DOHH2 (cell line): Measurements from ENCODE around the gene NOS1.
A peak's percentile ranks its signal among the peaks of the same experiment; 100 is the strongest.

Experiments used
- H3F3A ChIP-seq: fragments of 200-600 bp; sonication (generic), shearing (Covaris generic); 2 replicates; pipeline ENCODE4 v1.6.0; 2016; ENCODE audit warnings: antibody characterized with exemption, mild to moderate bottlenecking; ENCODE audit not compliant: control insufficient read depth, insufficient read depth
- H3K27ac ChIP-seq: fragments of 200-600 bp; sonication (generic); 2 replicates; pipeline ENCODE4 v1.5.1; 2014; ENCODE audit warnings: low read depth, mild to moderate bottlenecking, low read length, moderate library complexity
- H3K27me3 ChIP-seq: fragments of 200-600 bp; sonication (generic); 2 replicates; pipeline ENCODE4 v1.6.1; 2014; ENCODE audit warnings: mild to moderate bottlenecking, low read length, mixed read lengths; ENCODE audit not compliant: control insufficient read depth
- H3K36me3 ChIP-seq: fragments of 200-600 bp; sonication (generic); 2 replicates; pipeline ENCODE4 v1.6.1; 2014; ENCODE audit warnings: mild to moderate bottlenecking, low read length, moderate library complexity, mixed read lengths; ENCODE audit not compliant: control insufficient read depth
- H3K4me1 ChIP-seq: fragments of 200-600 bp; sonication (generic); 2 replicates; pipeline ENCODE4 v1.6.1; 2014; ENCODE audit warnings: mild to moderate bottlenecking, low read length, mixed read lengths; ENCODE audit not compliant: control insufficient read depth
- H3K4me2 ChIP-seq: fragments of 200-600 bp; sonication (generic); 2 replicates; pipeline ENCODE4 v1.6.0; 2014; ENCODE audit warnings: mild to moderate bottlenecking, low read length, moderate library complexity
- H3K4me3 ChIP-seq: fragments of 200-600 bp; sonication (generic); 2 replicates; pipeline ENCODE4 v1.5.1; 2014; ENCODE audit warnings: mild to moderate bottlenecking, low read length, mixed read lengths
- H3K79me2 ChIP-seq: fragments of 200-600 bp; sonication (generic); 2 replicates; pipeline ENCODE4 v1.6.1; 2014; ENCODE audit warnings: mild to moderate bottlenecking, low read length, mixed read lengths; ENCODE audit not compliant: control insufficient read depth
- H3K9me2 ChIP-seq: fragments of 200-600 bp; sonication (generic); replicated peaks from 2 replicates; pipeline ENCODE4 v1.6.1; 2014; ENCODE audit warnings: mild to moderate bottlenecking, low read length, mixed read lengths; ENCODE audit not compliant: control insufficient read depth
- H3K9me3 ChIP-seq: fragments of 200-600 bp; sonication (generic); 2 replicates; pipeline ENCODE4 v1.6.1; 2014; ENCODE audit warnings: antibody characterized with exemption, low read length, mixed read lengths; ENCODE audit not compliant: control insufficient read depth, insufficient read depth
- H4K20me1 ChIP-seq: fragments of 200-600 bp; sonication (generic); 2 replicates; pipeline ENCODE4 v1.6.0; 2014; ENCODE audit warnings: low read depth, mild to moderate bottlenecking, antibody characterized with exemption, low read length, moderate library complexity; ENCODE audit not compliant: control insufficient read depth, insufficient read depth
- EZH2phosphoT487 ChIP-seq: fragments of 200-600 bp; sonication (generic); IDR thresholded peaks from 2 replicates; pipeline ENCODE4 v1.6.1; 2017; ENCODE audit warnings: borderline replicate concordance, mild to moderate bottlenecking, antibody characterized with exemption, low read length, moderate library complexity, mixed read lengths
- TF ChIP-seq, protein P1 (sequence below): fragments of 200-600 bp; sonication (generic); IDR thresholded peaks from one replicate; pipeline ENCODE4 v1.5.1; 2014; ENCODE audit warnings: antibody characterized with exemption, mild to moderate bottlenecking, low read depth, low read length; ENCODE audit not compliant: poor library complexity, severe bottlenecking

The NOS1 gene

DNA sequence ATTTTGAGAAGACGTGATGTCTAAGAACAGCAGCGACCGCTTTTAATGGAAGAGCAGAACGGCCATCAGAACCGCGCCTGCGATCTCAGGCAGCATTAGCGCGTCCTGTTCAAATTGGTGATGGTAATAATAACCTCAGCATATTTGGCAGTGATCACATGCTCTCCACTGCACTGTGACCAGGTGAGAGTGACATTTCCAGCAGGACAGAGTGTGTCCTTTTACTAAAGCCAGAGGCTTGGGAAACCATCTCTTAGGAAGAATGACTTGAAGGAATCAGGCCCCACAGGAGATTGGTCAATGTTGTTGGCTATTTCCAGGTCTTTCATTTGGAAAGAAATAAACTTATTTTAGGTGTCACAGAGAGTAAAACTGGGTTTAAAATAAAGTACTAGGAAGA, 119.7 kb downstream of the NOS1 start:
- Histone ChIP-seq H3K27me3 (peaks cover 6% of the 10 kb centered on the region; the same call in 1 of the 2 replicates), H3K4me1 (no peaks in the 10 kb centered on the region), H3K79me2 (no peaks in the 10 kb centered on the region), H3K9me2 (no peaks in the 10 kb centered on the region), H3K9me3 (no peaks in the 10 kb centered on the region), H3K4me2 (no peak overlapping the region), H3F3A (no peaks in the 10 kb centered on the region), H3K36me3 (no peaks in the 10 kb centered on the region), H4K20me1 (no peaks in the 10 kb centered on the region), H3K4me3 (no peak overlapping the region), H3K27ac (no peak overlapping the region)
- TF ChIP-seq, protein P1, sequence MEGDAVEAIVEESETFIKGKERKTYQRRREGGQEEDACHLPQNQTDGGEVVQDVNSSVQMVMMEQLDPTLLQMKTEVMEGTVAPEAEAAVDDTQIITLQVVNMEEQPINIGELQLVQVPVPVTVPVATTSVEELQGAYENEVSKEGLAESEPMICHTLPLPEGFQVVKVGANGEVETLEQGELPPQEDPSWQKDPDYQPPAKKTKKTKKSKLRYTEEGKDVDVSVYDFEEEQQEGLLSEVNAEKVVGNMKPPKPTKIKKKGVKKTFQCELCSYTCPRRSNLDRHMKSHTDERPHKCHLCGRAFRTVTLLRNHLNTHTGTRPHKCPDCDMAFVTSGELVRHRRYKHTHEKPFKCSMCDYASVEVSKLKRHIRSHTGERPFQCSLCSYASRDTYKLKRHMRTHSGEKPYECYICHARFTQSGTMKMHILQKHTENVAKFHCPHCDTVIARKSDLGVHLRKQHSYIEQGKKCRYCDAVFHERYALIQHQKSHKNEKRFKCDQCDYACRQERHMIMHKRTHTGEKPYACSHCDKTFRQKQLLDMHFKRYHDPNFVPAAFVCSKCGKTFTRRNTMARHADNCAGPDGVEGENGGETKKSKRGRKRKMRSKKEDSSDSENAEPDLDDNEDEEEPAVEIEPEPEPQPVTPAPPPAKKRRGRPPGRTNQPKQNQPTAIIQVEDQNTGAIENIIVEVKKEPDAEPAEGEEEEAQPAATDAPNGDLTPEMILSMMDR, result no peak
- no peak for TF ChIP-seq EZH2phosphoT487

DNA sequence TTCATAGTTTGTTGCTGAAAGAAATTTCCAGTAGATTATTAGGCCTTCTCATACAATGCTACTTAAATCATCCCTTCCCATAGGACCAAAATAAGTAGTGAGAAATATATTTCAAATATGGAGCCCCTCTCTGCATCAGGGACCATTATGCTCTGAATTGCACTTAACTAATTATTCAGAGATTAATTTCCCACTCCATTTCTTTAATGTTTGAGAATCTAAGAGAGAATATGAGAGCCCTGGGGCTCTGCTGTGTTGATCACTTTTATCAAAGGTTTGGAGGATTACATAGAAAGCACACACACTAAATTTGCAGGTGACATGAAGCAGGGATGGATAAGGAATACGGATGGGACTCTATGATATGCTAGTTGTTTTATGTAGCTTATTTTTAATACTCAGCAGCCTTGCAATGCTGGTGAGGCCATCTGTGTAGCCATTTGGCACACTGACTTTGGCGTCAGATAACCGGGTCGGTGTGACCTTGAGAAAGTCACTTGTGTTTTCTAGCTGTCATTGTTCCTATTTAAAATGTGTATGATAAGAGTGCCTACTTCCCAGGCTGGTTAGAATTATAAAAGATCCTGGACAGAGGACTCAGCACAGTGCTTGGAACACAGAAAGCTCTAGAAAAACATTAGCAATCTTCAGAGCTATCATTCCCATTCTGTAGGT, 121.2 kb downstream of the NOS1 start:
- peaks cover 7% of the 10 kb centered on the region; the same call in 1 of the 2 replicates for H3K27me3 ChIP-seq
- TF ChIP-seq, protein P1, result no peak
- no peak for TF ChIP-seq EZH2phosphoT487
- no peak overlapping the region for H3K4me2 ChIP-seq
- H4K20me1 ChIP-seq, result no peaks in the 10 kb centered on the region
- H3K36me3 ChIP-seq, result no peaks in the 10 kb centered on the region
- no peak overlapping the region for H3K4me3 ChIP-seq
- H3K4me1 ChIP-seq, result no peaks in the 10 kb centered on the region
- H3K9me3 ChIP-seq, result no peaks in the 10 kb centered on the region
- H3K9me2 ChIP-seq, result no peaks in the 10 kb centered on the region
- no peaks in the 10 kb centered on the region for H3F3A ChIP-seq
- H3K79me2 ChIP-seq, result no peaks in the 10 kb centered on the region
- no peak overlapping the region for H3K27ac ChIP-seq

DNA sequence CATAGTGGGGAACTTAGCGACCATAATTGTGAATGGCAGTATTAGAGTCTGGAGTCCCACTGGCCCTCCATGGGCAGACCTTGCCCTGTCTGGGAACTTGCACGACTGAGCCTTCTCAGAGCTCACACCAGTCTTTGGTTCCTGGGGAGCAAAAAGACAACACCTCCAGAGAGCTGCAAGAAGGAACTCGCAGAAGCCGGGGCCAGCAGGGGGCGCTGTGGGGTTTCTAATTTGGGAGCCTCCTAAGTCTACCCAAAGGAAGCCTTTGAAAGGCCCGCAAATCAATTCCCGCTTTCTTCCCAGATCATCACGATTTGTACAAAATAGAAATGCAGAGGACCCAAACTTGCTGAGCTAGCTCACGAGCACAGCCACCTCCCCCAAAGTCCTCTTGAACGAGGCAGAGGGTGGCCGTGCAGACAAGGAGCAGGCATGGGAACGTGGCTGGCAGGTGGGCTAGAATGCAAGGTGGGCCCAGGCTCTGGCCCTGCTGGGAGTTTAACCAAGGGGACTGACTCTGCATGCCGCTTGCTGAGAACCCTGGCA, 124.9 kb downstream of the NOS1 start:
- H3K27ac ChIP-seq, result no peak overlapping the region
- TF ChIP-seq, protein P1, result peak; percentile 98
- no peak for TF ChIP-seq EZH2phosphoT487
- no peaks in the 10 kb centered on the region for H4K20me1 ChIP-seq
- H3K4me1 ChIP-seq, result no peaks in the 10 kb centered on the region
- no peaks in the 10 kb centered on the region for H3K9me2 ChIP-seq
- H3K27me3 ChIP-seq, result peaks cover 7% of the 10 kb centered on the region; the same call in 1 of the 2 replicates
- no peaks in the 10 kb centered on the region for H3F3A ChIP-seq
- no peak overlapping the region for H3K4me3 ChIP-seq
- H3K4me2 ChIP-seq, result no peak overlapping the region
- H3K9me3 ChIP-seq, result no peaks in the 10 kb centered on the region
- no peaks in the 10 kb centered on the region for H3K36me3 ChIP-seq
- no peaks in the 10 kb centered on the region for H3K79me2 ChIP-seq
